Vagina (tissue), 2 donors: ENCODE results near the gene CHN2.

Experiments
- POLR2A ChIP-seq, 2 donors: fragments of 450-650 bp; IDR thresholded peaks; one replicate each; pipeline ENCODE4 v1.6.1; 2017; ENCODE audit warnings: antibody characterized with exemption in 2 of 2, mild to moderate bottlenecking in 2 of 2, moderate library complexity in 2 of 2
- TF ChIP-seq, protein P1 (sequence below), 3 experiments: fragments of 450-650 bp in 2 of 3; fragments of 200-600 bp in 1 of 3; sonication (generic) in 1 of 3; IDR thresholded peaks; one replicate each; pipeline ENCODE4 v1.5.1; 2017 to 2019; ENCODE audit warnings: antibody characterized with exemption in 3 of 3, mild to moderate bottlenecking in 2 of 3, moderate library complexity in 2 of 3

GRCh38 chr7:29444267-29444666 lies 249.7 kb downstream of the CHN2 start:
- TF ChIP-seq, protein P1, sequence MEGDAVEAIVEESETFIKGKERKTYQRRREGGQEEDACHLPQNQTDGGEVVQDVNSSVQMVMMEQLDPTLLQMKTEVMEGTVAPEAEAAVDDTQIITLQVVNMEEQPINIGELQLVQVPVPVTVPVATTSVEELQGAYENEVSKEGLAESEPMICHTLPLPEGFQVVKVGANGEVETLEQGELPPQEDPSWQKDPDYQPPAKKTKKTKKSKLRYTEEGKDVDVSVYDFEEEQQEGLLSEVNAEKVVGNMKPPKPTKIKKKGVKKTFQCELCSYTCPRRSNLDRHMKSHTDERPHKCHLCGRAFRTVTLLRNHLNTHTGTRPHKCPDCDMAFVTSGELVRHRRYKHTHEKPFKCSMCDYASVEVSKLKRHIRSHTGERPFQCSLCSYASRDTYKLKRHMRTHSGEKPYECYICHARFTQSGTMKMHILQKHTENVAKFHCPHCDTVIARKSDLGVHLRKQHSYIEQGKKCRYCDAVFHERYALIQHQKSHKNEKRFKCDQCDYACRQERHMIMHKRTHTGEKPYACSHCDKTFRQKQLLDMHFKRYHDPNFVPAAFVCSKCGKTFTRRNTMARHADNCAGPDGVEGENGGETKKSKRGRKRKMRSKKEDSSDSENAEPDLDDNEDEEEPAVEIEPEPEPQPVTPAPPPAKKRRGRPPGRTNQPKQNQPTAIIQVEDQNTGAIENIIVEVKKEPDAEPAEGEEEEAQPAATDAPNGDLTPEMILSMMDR (IDR thresholded peaks at IDR 0.05) = no peak
- TF ChIP-seq POLR2A (IDR thresholded peaks at IDR 0.05) = no peak
